HepG2 (cell line): ENCODE measurements around the gene GNG3. TPM values are rescaled to one million over a fixed set of nuclear protein-coding genes. Genes with fewer than 3 reads are reported as not detected.

Experiments used
- ATAC-seq: fragments of 200-7000 bp; cut with Tn5 transposase; 3 replicates; pipeline ENCODE4 v1.9.1; 2020; ENCODE audit warnings: mild to moderate bottlenecking, moderate library complexity
- BruUV-seq: library from RNA; stranded (reverse); fragments of 400-500 nt; replicated peaks from 2 replicates; lab custom pipeline; 2021; lab: Mats Ljungman, UMichigan
- CTCF ChIA-PET: fragments of 300-600 bp; formaldehyde crosslinking; extraction: SDS; loops from one replicate; lab custom pipeline; 2021; ENCODE audit warnings: low total read pairs, inconsistent platforms, low intra/inter-chr PET ratio; lab: Yijun Ruan, JAX
- POLR2A ChIA-PET: fragments of 350-600 bp; sonication (Branson Sonifier 250); formaldehyde crosslinking; loops from one replicate; lab custom pipeline; 2020; ENCODE audit warnings: antibody characterized with exemption, inconsistent platforms; lab: Yijun Ruan, JAX
- DNase-seq: peaks from one replicate; pipeline ENCODE4 v3.0.0-alpha.2; 2015; ENCODE audit warnings: low spot score
- FAIRE-seq: peaks from 3 replicates; lab custom pipeline; 2011; peaks lifted over from hg19 to GRCh38; lab: Jason Lieb, UNC
- H2AFZ ChIP-seq: one replicate; pipeline ENCODE4 v1.6.1; 2011; ENCODE audit warnings: low read length, inconsistent platforms
- H3K27ac ChIP-seq: fragments of 300-600 bp; 3 replicates; pipeline ENCODE4 v1.8.0; 2011; ENCODE audit warnings: mixed run types, mild to moderate bottlenecking, mixed read lengths, low read length, inconsistent platforms; ENCODE audit not compliant: insufficient read depth; ENCODE audit errors: extremely low read length
- H3K27me3 ChIP-seq, 2 experiments: fragments of 200-600 bp in 1 of 2; 2 replicates in 1 of 2; 3 replicates in 1 of 2; pipeline versions ENCODE4 v1.6.0 to v1.8.0; 2011; ENCODE audit warnings: low read length in 2 of 2, mild to moderate bottlenecking in 2 of 2, moderate library complexity in 2 of 2, inconsistent platforms in 1 of 2; ENCODE audit not compliant: insufficient read depth in 2 of 2, control insufficient read depth in 1 of 2
- H3K36me3 ChIP-seq, 2 experiments: fragments of 200-600 bp in 1 of 2; replicated peaks in 1 of 2; 2 replicates in 1 of 2; 3 replicates in 1 of 2; pipeline versions ENCODE4 v1.5.1 to v1.8.0; 2011; ENCODE audit warnings: low read length in 2 of 2, inconsistent platforms in 1 of 2; ENCODE audit not compliant: insufficient read depth in 2 of 2, control insufficient read depth in 1 of 2
- H3K4me1 ChIP-seq: 2 replicates; pipeline ENCODE4 v1.5.1; 2012; ENCODE audit warnings: low read length, inconsistent platforms; ENCODE audit not compliant: insufficient read depth
- H3K4me2 ChIP-seq: 2 replicates; pipeline ENCODE4 v1.6.0; 2011; ENCODE audit warnings: low read depth, low read length, inconsistent platforms
- H3K4me3 ChIP-seq, 3 experiments: fragments of 200-600 bp in 1 of 3; sonication (generic), shearing (Covaris generic) in 1 of 3; replicated peaks in 1 of 3; 2 replicates each; pipeline ENCODE4 v1.5.1; 2011 to 2016; ENCODE audit warnings: low read length in 3 of 3, inconsistent platforms in 2 of 3, low read depth in 2 of 3, mild to moderate bottlenecking in 2 of 3, control low read depth in 1 of 3, mixed read lengths in 1 of 3; ENCODE audit not compliant: insufficient read depth in 1 of 3
- H3K79me2 ChIP-seq: one replicate; pipeline ENCODE4 v1.6.1; 2011; ENCODE audit warnings: low read length, inconsistent platforms; ENCODE audit not compliant: insufficient read depth
- H3K9ac ChIP-seq: 2 replicates; pipeline ENCODE4 v1.6.0; 2011; ENCODE audit warnings: mild to moderate bottlenecking, low read depth, low read length, inconsistent platforms; ENCODE audit not compliant: insufficient read depth
- H3K9me3 ChIP-seq: 2 replicates; pipeline ENCODE4 v1.5.1; 2012; ENCODE audit warnings: mild to moderate bottlenecking, low read length
- H4K20me1 ChIP-seq: 2 replicates; pipeline ENCODE4 v1.6.0; 2011; ENCODE audit warnings: inconsistent platforms, mild to moderate bottlenecking, low read length, moderate library complexity; ENCODE audit not compliant: insufficient read depth
- ARID2 ChIP-seq: sonication (generic); formaldehyde crosslinking; IDR thresholded peaks from 2 replicates; pipeline ENCODE4 v1.8.1; 2022; ENCODE audit warnings: mild to moderate bottlenecking, missing genetic modification reagents, borderline replicate concordance
- ARNT2 ChIP-seq: sonication (generic); formaldehyde crosslinking; IDR thresholded peaks from 2 replicates; pipeline ENCODE4 v1.8.0; 2022; ENCODE audit warnings: mild to moderate bottlenecking, low read depth, missing genetic modification reagents, moderate library complexity
- MAFG ChIP-seq: sonication (generic); formaldehyde crosslinking; IDR thresholded peaks from 2 replicates; pipeline ENCODE4 v1.5.1; 2020; ENCODE audit warnings: mild to moderate bottlenecking, missing genetic modification reagents
- ZNF605 ChIP-seq: sonication (generic); formaldehyde crosslinking; IDR thresholded peaks from 2 replicates; pipeline ENCODE4 v1.8.0; 2022; ENCODE audit warnings: mild to moderate bottlenecking, missing genetic modification reagents
- ZNF766 ChIP-seq: sonication (generic); formaldehyde crosslinking; IDR thresholded peaks from 2 replicates; pipeline ENCODE4 v1.5.0; 2020; ENCODE audit warnings: missing genetic modification reagents, borderline replicate concordance
- WGBS: methylation state at CpG from one replicate; pipeline ENCODE4 v1.1.6; 2017; ENCODE audit warnings: low lambda C conversion rate; 5-methylcytosine and 5-hydroxymethylcytosine counted together
- in situ Hi-C: cut with HindIII; loops from 2 replicates; pipeline ENCODE4 v1.10.0; 2017; ENCODE audit warnings: low pct_unique_long_range_greater_than_20kb; ENCODE audit not compliant: extremely low pct_ligation_motif_present
- intact Hi-C: fragments of 100-400 bp; cut with micrococcal nuclease; formaldehyde crosslinking; loops from one replicate; pipeline ENCODE4 v1.10.0; 2022; ENCODE audit not compliant: unreplicated experiment
- polyA plus RNA-seq, 8 experiments: library from polyadenylated mRNA; depleted of rRNA in 3 of 8; stranded (reverse) in 7 of 8; unstranded in 1 of 8; fragments of >200 nt; fragmentation: Illumina TruSeq in 4 of 8; extraction: Trizol in 4 of 8; gene quantifications; 2 replicates each; pipeline versions ENCODE4 v1.2.1 to v1.2.3, GENCODE V29; 2011 to 2016; ENCODE audit warnings: low read depth in 4 of 8, missing spikeins in 1 of 8, mixed read lengths in 1 of 8; ENCODE audit not compliant: insufficient read depth in 1 of 8
- total RNA-seq, 5 experiments: library from RNA; depleted of rRNA; stranded (reverse); fragments of >200 nt; fragmentation: Illumina TruSeq; extraction: Trizol; gene quantifications; 2 replicates each; pipeline ENCODE4 v1.2.3, GENCODE V29; 2016; ENCODE audit warnings: low read depth in 1 of 5
- TF ChIP-seq, protein P1 (sequence below): sonication (generic); formaldehyde crosslinking; IDR thresholded peaks from 2 replicates; pipeline ENCODE4 v1.8.0; 2022; ENCODE audit warnings: missing genetic modification reagents, low read depth, mild to moderate bottlenecking, borderline replicate concordance

Gene GNG3
- total and polyA plus RNA-seq, 2 of the 13 experiments (the other 11 are each of a cell fraction or from before 2014, with no cell fraction given), result not detected

DNA sequence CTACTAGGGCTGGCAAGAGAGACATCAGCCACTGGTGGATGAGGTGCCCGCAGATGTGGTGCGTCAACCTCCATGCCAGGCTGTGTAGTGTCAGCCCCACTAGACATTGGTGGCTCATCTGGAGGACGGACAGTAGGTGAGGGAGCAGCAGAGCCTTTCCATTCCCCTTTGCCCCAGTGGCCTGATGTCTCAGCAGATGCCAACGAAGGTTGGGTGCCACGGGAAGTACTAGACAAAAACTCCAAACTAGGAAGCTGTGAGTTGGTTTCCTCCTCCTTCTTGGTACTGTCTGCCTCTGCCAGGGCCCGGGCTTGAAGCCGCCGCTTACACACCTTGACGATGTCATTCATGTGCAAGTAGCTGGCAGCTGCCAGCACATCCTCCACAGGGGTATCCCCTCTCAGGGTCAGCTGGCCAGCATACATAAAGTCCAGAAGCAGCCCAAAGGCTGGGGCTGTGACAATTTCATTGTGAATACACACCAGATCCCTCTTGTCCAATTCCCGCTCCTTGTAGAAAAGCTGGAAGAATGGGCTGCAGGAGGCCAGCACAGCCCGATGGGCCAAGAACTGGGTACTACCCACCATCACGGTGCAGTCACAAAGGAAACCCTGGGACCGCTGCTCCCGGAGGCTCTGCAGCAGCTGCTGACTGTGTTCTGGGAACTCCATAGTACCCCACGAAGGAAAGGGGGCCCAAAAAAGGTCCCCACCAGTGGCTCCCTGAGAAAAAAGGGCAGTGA lies 45.7 kb downstream of the GNG3 start:
- TSS peak; percentile 86 for BruUV-seq
- TF ChIP-seq ARNT2 (CRISPR knock-in tag), result no peak
- TF ChIP-seq, protein P1, sequence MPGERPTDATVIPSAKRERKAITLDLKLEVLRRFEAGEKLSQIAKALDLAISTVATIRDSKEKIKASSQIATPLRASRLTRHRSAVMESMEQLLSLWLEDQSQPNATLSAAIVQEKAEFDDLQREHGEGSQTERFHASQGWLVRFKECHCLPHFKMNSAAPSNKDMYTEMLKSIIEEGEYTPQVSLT, result no peak
- no peak for TF ChIP-seq MAFG (CRISPR knock-in tag)
- TF ChIP-seq ZNF605 (CRISPR knock-in tag), result 0 out of 2 replicates have a peak, but pooled peaks have one; percentile 25
- 0 out of 2 replicates have a peak, but pooled peaks have one; percentile 35 for TF ChIP-seq ARID2 (CRISPR knock-in tag)
- 0 out of 2 replicates have a peak, but pooled peaks have one; percentile 13 for TF ChIP-seq ZNF766 (CRISPR knock-in tag)
- H3K9ac ChIP-seq, result peak overlapping the region; percentile 79
- FAIRE-seq (no peak), ATAC-seq (peak; percentile 1; the same call in 2 of the 3 replicates), DNase-seq (no peak)
- H3K4me1 ChIP-seq, result peaks cover 30% of the 10 kb centered on the region
- in situ Hi-C loops, result no loop called here
- no peaks in the 10 kb centered on the region for H4K20me1 ChIP-seq
- ChIA-PET POLR2A (interaction anchor here (0.5 to 4.4 kb wide), 42 partner anchors 8 to 247 kb away, joined by 3 to 129 read pairs (median 6); partner anchors contain the start of genes AHNAK, B3GAT3, C11orf98 and CSKMT), CTCF (no interaction called here)
- peak overlapping the region; percentile 75 for H3K27ac ChIP-seq
- H2AFZ ChIP-seq, result no peak overlapping the region
- no peaks in the 10 kb centered on the region for H3K27me3 ChIP-seq
- no peaks in the 10 kb centered on the region for H3K9me3 ChIP-seq
- 95% methylated on average over 9 of the region's 15 CpGs for WGBS
- no peaks in the 10 kb centered on the region for H3K79me2 ChIP-seq
- peaks cover 6 to 8% of the 10 kb centered on the region in 2 experiments; a peak in 3 of 5 replicates for H3K36me3 ChIP-seq
- peak overlapping the region; percentile 82 for H3K4me2 ChIP-seq
- peak overlapping the region; percentile 37 to 86 (median 55) for H3K4me3 ChIP-seq
- intact Hi-C loops, result no loop called here
